DND-41 (cell line): ENCODE results near the gene BAAT.

Source experiments
- CTCF ChIP-seq: IDR thresholded peaks from 2 replicates; pipeline ENCODE4 v1.5.1; 2012; ENCODE audit warnings: borderline replicate concordance, low read length, moderate library complexity, mild to moderate bottlenecking; ENCODE audit not compliant: poor library complexity, severe bottlenecking; ENCODE audit errors: extremely low read depth
- EZH2 ChIP-seq: IDR thresholded peaks from 3 replicates; pipeline ENCODE4 v1.6.1; 2012; ENCODE audit warnings: borderline replicate concordance, low read depth, mild to moderate bottlenecking, moderate library complexity, low read length, inconsistent platforms; ENCODE audit not compliant: severe bottlenecking

- TF ChIP-seq CTCF (no peak), EZH2 (no peak)
These were observed 30.8 kb upstream of the BAAT start for GRCh38 chr9:101415578-101415977.
